BE2C (cell line): ENCODE measurements around the gene SERPINE2.
"Not testable (repeated sequence)": the region's sequence is repeated elsewhere in the genome, so short reads cannot be mapped to it uniquely, and the experiment has no call there.

Source experiments
- DNase-seq: peaks from one replicate; pipeline ENCODE4 v3.0.0-alpha.2; 2020
- H3K27me3 ChIP-seq: fragments of 250-450 bp; sonication (Bioruptor Pico); 2 replicates; pipeline ENCODE4 v1.5.1; 2020; ENCODE audit warnings: mild to moderate bottlenecking
- H3K36me3 ChIP-seq: fragments of 250-450 bp; sonication (Bioruptor Pico); 2 replicates; pipeline ENCODE4 v1.5.1; 2020; ENCODE audit warnings: mild to moderate bottlenecking
- H3K4me1 ChIP-seq: fragments of 250-450 bp; sonication (Bioruptor Pico); 2 replicates; pipeline ENCODE4 v1.5.1; 2020
- H3K4me3 ChIP-seq: 2 replicates; pipeline ENCODE4 v1.5.1; 2011; ENCODE audit warnings: low read depth, low read length
- H3K9me3 ChIP-seq: fragments of 250-450 bp; sonication (Bioruptor Pico); 2 replicates; pipeline ENCODE4 v1.5.1; 2020
- CTCF ChIP-seq: IDR thresholded peaks from 2 replicates; pipeline ENCODE4 v1.5.1; 2012; ENCODE audit warnings: mild to moderate bottlenecking, low read depth, low read length

Gene SERPINE2

GRCh38 chr2:223943561-223944008 lies 95.5 kb downstream of the SERPINE2 start:
- no peaks in the 10 kb centered on the region for H3K27me3 ChIP-seq
- no peak for TF ChIP-seq CTCF
- no peak for DNase-seq
- H3K4me1 ChIP-seq = peaks cover 7% of the 10 kb centered on the region; the same call in 1 of the 2 replicates
- peak overlapping the region; percentile 93 for H3K4me3 ChIP-seq
- H3K36me3 ChIP-seq = no peaks in the 10 kb centered on the region; the same call in none of the 2 replicates
- H3K9me3 ChIP-seq = no peaks in the 10 kb centered on the region

- no peak for TF ChIP-seq CTCF
- Histone ChIP-seq H3K9me3 (no peaks in the 10 kb centered on the region), H3K36me3 (no peaks in the 10 kb centered on the region; the same call in none of the 2 replicates), H3K27me3 (no peaks in the 10 kb centered on the region), H3K4me3 (peak overlapping the region; percentile 93), H3K4me1 (peaks cover 7% of the 10 kb centered on the region; the same call in 1 of the 2 replicates)
- DNase-seq = no peak
Measured at GRCh38 chr2:223943135-223943534, 96.0 kb downstream of the SERPINE2 start.

- no peaks in the 10 kb centered on the region for H3K27me3 ChIP-seq
- no peak for TF ChIP-seq CTCF
- H3K4me3 ChIP-seq = no peak overlapping the region
- H3K9me3 ChIP-seq = no peaks in the 10 kb centered on the region
- H3K4me1 ChIP-seq = peaks cover 7% of the 10 kb centered on the region; the same call in 1 of the 2 replicates
- no peaks in the 10 kb centered on the region; the same call in none of the 2 replicates for H3K36me3 ChIP-seq
- DNase-seq = no peak
Measured at GRCh38 chr2:223941579-223942277, 97.4 kb downstream of the SERPINE2 start.

DNA sequence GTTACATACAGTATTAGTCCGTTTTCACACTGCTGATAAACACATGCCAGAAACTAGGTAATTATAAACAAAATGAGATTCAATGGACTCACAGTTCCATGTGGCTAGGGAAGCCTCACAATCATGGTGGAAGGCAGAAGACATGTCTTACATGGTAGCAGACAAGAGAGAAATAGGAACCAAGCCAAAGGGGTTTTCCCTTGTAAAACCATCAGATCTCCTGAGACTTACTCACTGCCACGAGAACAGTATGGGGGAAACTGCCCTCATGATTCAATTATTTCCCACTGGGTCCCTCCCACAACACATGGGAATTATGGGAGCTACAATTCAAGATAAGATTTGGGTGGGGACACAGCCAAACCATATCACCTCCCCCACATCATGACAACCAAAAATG lies 99.6 kb downstream of the SERPINE2 start:
- not testable (repeated sequence) for H3K27me3 ChIP-seq, H3K4me1 ChIP-seq, H3K9me3 ChIP-seq, H3K4me3 ChIP-seq, H3K36me3 ChIP-seq, DNase-seq

DNA sequence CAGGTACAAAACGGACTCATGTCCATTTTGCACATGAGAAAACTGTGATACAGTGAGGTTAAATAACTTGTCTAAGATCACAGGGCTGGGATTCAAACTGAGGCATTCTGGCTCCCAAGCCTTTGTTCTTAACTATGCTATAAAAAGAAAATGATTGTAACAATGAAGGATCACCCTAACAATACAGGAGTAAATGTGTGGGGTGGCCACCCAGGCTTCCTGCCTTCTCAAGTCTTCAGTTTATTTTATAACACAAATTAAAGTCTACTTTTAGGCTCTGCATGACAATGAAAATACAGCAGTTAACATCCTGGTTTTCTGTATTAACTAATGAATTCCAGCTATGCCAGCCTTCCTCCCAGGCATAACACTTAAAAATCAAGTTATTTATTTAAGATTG lies 101.6 kb downstream of the SERPINE2 start:
- Histone ChIP-seq H3K27me3 (no peaks in the 10 kb centered on the region), H3K36me3 (no peaks in the 10 kb centered on the region; the same call in none of the 2 replicates), H3K4me1 (no peaks in the 10 kb centered on the region), H3K4me3 (no peak overlapping the region), H3K9me3 (no peaks in the 10 kb centered on the region)
- DNase-seq = no peak
- no peak for TF ChIP-seq CTCF

DNA sequence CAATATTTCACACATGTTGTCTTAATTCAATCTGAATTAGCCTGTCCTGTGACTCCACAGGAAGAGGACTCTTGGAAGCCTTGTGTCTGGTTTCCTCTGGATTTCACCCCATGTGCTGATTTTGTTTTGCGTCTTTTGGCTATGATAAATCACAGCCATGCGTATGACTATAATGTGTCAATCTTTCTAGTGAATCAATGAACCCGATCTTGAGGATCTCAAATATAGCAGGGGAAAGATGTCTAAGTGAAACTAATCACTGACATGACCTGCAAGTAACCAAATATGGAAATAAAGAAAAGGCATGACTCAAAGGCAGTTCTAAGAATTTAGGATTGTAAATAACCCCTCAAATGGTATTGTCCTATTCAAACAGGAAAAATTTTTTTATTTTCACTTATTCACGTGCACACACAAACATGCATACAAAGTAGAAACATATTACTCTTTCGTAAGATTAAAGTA lies 102.2 kb downstream of the SERPINE2 start:
- Histone ChIP-seq H3K36me3 (no peaks in the 10 kb centered on the region; the same call in none of the 2 replicates), H3K9me3 (no peaks in the 10 kb centered on the region), H3K27me3 (no peaks in the 10 kb centered on the region), H3K4me3 (no peak overlapping the region), H3K4me1 (no peaks in the 10 kb centered on the region)
- no peak for TF ChIP-seq CTCF
- no peak for DNase-seq
